Tracheal epithelial cell (primary cell): ENCODE data around the gene GSTM2. TPM values are rescaled to one million over a fixed set of nuclear protein-coding genes. Genes with fewer than 3 reads are reported as not detected.

Source experiments
- total RNA-seq: library from RNA; depleted of rRNA; stranded (reverse); fragments of >200 nt; gene quantifications from 2 replicates; pipeline ENCODE4 v1.2.1, GENCODE V29; 2014

The GSTM2 gene
- 1.9 and 3.6 TPM in 2 replicates for total RNA-seq

GRCh38 chr1:109667452-109668122 is at the start of gene GSTM2:
Gene GSTM2 (plus strand): TSS chr1:109668057. CDS start chr1:109668116, 59 bp downstream.

GRCh38 chr1:109619576-109620400 is 48.1 kb upstream of the GSTM2 start, which contains the start of the genes AMPD2 and GNAT2:
Gene AMPD2 (plus strand): TSS chr1:109619837. CDS start chr1:109621176, 1,339 bp downstream.
Gene GNAT2 (minus strand): TSS chr1:109619616. CDS start chr1:109612870, 6,746 bp downstream.

GRCh38 chr1:109655615-109656519 is 12.0 kb upstream of the GSTM2 start, which contains the start of gene GSTM4:
Gene GSTM4 (plus strand): TSS chr1:109656099. CDS start chr1:109656390, 291 bp downstream.

GRCh38 chr1:109687641-109688499 is 20.0 kb downstream of the GSTM2 start, which contains the start of gene GSTM1:
Gene GSTM1 (plus strand): TSS chr1:109687817. CDS start chr1:109687874, 57 bp downstream.

GRCh38 chr1:109711593-109712320 is 43.9 kb downstream of the GSTM2 start, which contains the start of gene GSTM5:
Gene GSTM5 (plus strand): TSS chr1:109712251. CDS start chr1:109712313, 62 bp downstream.

Other genes with a start within 250 kb of the GSTM2 start
- 37.5 and 49.4 TPM in 2 replicates for gene PSMA5, start 241.6 kb upstream of the GSTM2 start, total RNA-seq
- gene SYPL2, start 201.5 kb upstream of the GSTM2 start, total RNA-seq = not detected in 2 replicates
- gene ATXN7L2, start 184.2 kb upstream of the GSTM2 start, total RNA-seq = 0.96 and 1.1 TPM in 2 replicates
- 4.5 and 4.8 TPM in 2 replicates for gene CYB561D1, start 174.0 kb upstream of the GSTM2 start, total RNA-seq
- 0.48 and 0.64 TPM in 2 replicates for gene AMIGO1, start 158.3 kb upstream of the GSTM2 start, total RNA-seq
- not detected in 2 replicates for gene GPR61, start 128.2 kb upstream of the GSTM2 start, total RNA-seq
- 13.4 and 20.2 TPM in 2 replicates for gene GNAI3, start 119.4 kb upstream of the GSTM2 start, total RNA-seq
- 0.64 TPM in 1 of 2 replicates, not detected in the other for gene GNAT2, start 48.4 kb upstream of the GSTM2 start, total RNA-seq
- gene AMPD2, start 48.2 kb upstream of the GSTM2 start, total RNA-seq = 31.6 and 31.8 TPM in 2 replicates
- 2.3 and 6.3 TPM in 2 replicates for gene GSTM4, start 12.0 kb upstream of the GSTM2 start, total RNA-seq
- 0.96 and 5.1 TPM in 2 replicates for gene GSTM1, start 19.8 kb downstream of the GSTM2 start, total RNA-seq
- gene GSTM5, start 44.2 kb downstream of the GSTM2 start, total RNA-seq = not detected in 2 replicates
- gene GSTM3, start 73.0 kb downstream of the GSTM2 start, total RNA-seq = 8.5 and 24.1 TPM in 2 replicates
- gene EPS8L3, start 95.9 kb downstream of the GSTM2 start, total RNA-seq = not detected in 2 replicates
- 1.1 and 9.4 TPM in 2 replicates for gene CSF1, start 242.8 kb downstream of the GSTM2 start, total RNA-seq